CD4-positive, CD25-positive, alpha-beta regulatory T cell (primary cell): ENCODE results near the gene XRCC4. TPM values are rescaled to one million over a fixed set of nuclear protein-coding genes. Genes with fewer than 3 reads are reported as not detected.
"Not testable (repeated sequence)": the region's sequence is repeated elsewhere in the genome, so short reads cannot be mapped to it uniquely, and the experiment has no call there.

Experiments
- ATAC-seq, 2 donors: fragments of 150-1000 bp; cut with Tn5 transposase; one replicate each; pipeline ENCODE4 v1.10.0; 2021; ENCODE audit warnings: low read depth in 2 of 2, moderate number of reproducible peaks in 2 of 2, moderate library complexity in 1 of 2
- DNase-seq, 3 donors: peaks; one replicate each; pipeline versions ENCODE4 v3.0.0 to v3.0.0-alpha.2; 2012 to 2022; ENCODE audit warnings: mixed read lengths in 1 of 3
- H3K27ac ChIP-seq: one replicate; pipeline ENCODE4 v1.7.0; 2013; ENCODE audit warnings: mild to moderate bottlenecking, low read length; ENCODE audit not compliant: insufficient read depth, poor library complexity, severe bottlenecking
- H3K27me3 ChIP-seq: one replicate; pipeline ENCODE4 v1.7.0; 2013; ENCODE audit warnings: low read length; ENCODE audit not compliant: control insufficient read depth, insufficient read depth
- H3K36me3 ChIP-seq: one replicate; pipeline ENCODE4 v1.7.0; 2013; ENCODE audit warnings: mild to moderate bottlenecking, low read length, moderate library complexity; ENCODE audit not compliant: control insufficient read depth, insufficient read depth
- H3K4me1 ChIP-seq: 2 replicates; pipeline ENCODE4 v1.7.0; 2013; ENCODE audit warnings: mild to moderate bottlenecking, low read length; ENCODE audit not compliant: insufficient read depth, control insufficient read depth, poor library complexity, severe bottlenecking
- H3K4me3 ChIP-seq: one replicate; pipeline ENCODE4 v1.7.0; 2013; ENCODE audit warnings: low read depth, mild to moderate bottlenecking, low read length, moderate library complexity
- H3K9me3 ChIP-seq, 2 experiments: 1 replicate in 1 of 2; 2 replicates in 1 of 2; pipeline ENCODE4 v1.7.0; 2013; ENCODE audit warnings: low read length in 2 of 2, mild to moderate bottlenecking in 1 of 2, moderate library complexity in 1 of 2; ENCODE audit not compliant: control insufficient read depth in 2 of 2
- H3K27ac Mint-ChIP-seq, 3 donors: one replicate each; pipeline ENCODE4 v1.8.0; 2020 to 2022; ENCODE audit warnings: mild to moderate bottlenecking in 3 of 3, mixed read lengths in 3 of 3, moderate library complexity in 2 of 3
- H3K27me3 Mint-ChIP-seq: one replicate; pipeline ENCODE4 v1.8.0; 2022; ENCODE audit warnings: mild to moderate bottlenecking, mixed read lengths
- H3K36me3 Mint-ChIP-seq: one replicate; pipeline ENCODE4 v1.8.0; 2020; ENCODE audit warnings: mixed read lengths
- H3K4me1 Mint-ChIP-seq, 4 donors: one replicate each; pipeline ENCODE4 v1.8.0; 2020 to 2022; ENCODE audit warnings: mixed read lengths in 4 of 4, mild to moderate bottlenecking in 1 of 4
- H3K4me3 Mint-ChIP-seq, 4 donors: one replicate each; pipeline ENCODE4 v1.8.0; 2020 to 2022; ENCODE audit warnings: mild to moderate bottlenecking in 4 of 4, mixed read lengths in 4 of 4, moderate library complexity in 3 of 4
- H3K9me3 Mint-ChIP-seq, 7 donors: one replicate each; pipeline ENCODE4 v1.8.0; 2020 to 2022; ENCODE audit warnings: mixed read lengths in 7 of 7, mild to moderate bottlenecking in 3 of 7, moderate library complexity in 2 of 7
- polyA plus RNA-seq, 4 donors: library from polyadenylated mRNA; unstranded; fragments of 300-500 nt; fragmentation: Illumina TruSeq; gene quantifications; one replicate each; pipeline ENCODE4 v1.2.3, GENCODE V29; 2021
- total RNA-seq: library from RNA; stranded (reverse); gene quantifications from one replicate; pipeline ENCODE4 v1.2.3, GENCODE V29; 2022

Gene XRCC4
- total and polyA plus RNA-seq, 5 donors from 2014 or later = 3.8 to 10.1 (median 6.2) TPM

- Histone ChIP-seq H3K4me3 (no peak overlapping the region), H3K36me3 (no peaks in the 10 kb centered on the region), H3K4me1 (no peaks in the 10 kb centered on the region), H3K9me3 (no peaks in the 10 kb centered on the region), H3K27me3 (no peaks in the 10 kb centered on the region), H3K27ac (no peak overlapping the region)
- ATAC-seq = no peak
- Mint-ChIP-seq H3K4me3 (no peak overlapping the region), H3K4me1 (peaks cover 0 to 4% (median 1%) of the 10 kb centered on the region in 4 donors), H3K36me3 (no peaks in the 10 kb centered on the region), H3K27ac (no peak overlapping the region), H3K9me3 (no peaks in the 10 kb centered on the region), H3K27me3 (no peaks in the 10 kb centered on the region)
- no peak for DNase-seq
Measured at GRCh38 chr5:83253720-83254119, 176.4 kb downstream of the XRCC4 start.

- Histone ChIP-seq H3K36me3 (no peaks in the 10 kb centered on the region), H3K27ac (no peak overlapping the region), H3K9me3 (no peaks in the 10 kb centered on the region), H3K4me1 (no peaks in the 10 kb centered on the region), H3K27me3 (no peaks in the 10 kb centered on the region), H3K4me3 (no peak overlapping the region)
- Mint-ChIP-seq H3K4me3 (no peak overlapping the region), H3K27me3 (no peaks in the 10 kb centered on the region), H3K4me1 (peaks cover 0 to 4% (median 1%) of the 10 kb centered on the region in 4 donors), H3K36me3 (no peaks in the 10 kb centered on the region), H3K27ac (no peak overlapping the region), H3K9me3 (no peaks in the 10 kb centered on the region)
- no peak for DNase-seq
- ATAC-seq = no peak
Measured at GRCh38 chr5:83255268-83255667, 177.9 kb downstream of the XRCC4 start.

- Histone ChIP-seq H3K4me3 (no peak overlapping the region), H3K4me1 (no peaks in the 10 kb centered on the region), H3K27ac (no peak overlapping the region), H3K27me3 (no peaks in the 10 kb centered on the region), H3K9me3 (no peaks in the 10 kb centered on the region), H3K36me3 (no peaks in the 10 kb centered on the region)
- Mint-ChIP-seq H3K36me3 (no peaks in the 10 kb centered on the region), H3K27ac (no peak overlapping the region), H3K4me3 (no peak overlapping the region), H3K9me3 (no peaks in the 10 kb centered on the region), H3K4me1 (peaks cover 0 to 4% (median 1%) of the 10 kb centered on the region in 4 donors), H3K27me3 (no peaks in the 10 kb centered on the region)
- DNase-seq (no peak), ATAC-seq (no peak)
Measured at GRCh38 chr5:83256091-83256780, 178.9 kb downstream of the XRCC4 start.

GRCh38 chr5:83257684-83258083, 180.3 kb downstream of the XRCC4 start:
- H3K9me3 ChIP-seq, H3K36me3 ChIP-seq, H3K27ac Mint-ChIP-seq, H3K4me1 ChIP-seq, H3K4me3 Mint-ChIP-seq, H3K27me3 ChIP-seq, H3K36me3 Mint-ChIP-seq, H3K9me3 Mint-ChIP-seq, H3K4me3 ChIP-seq, H3K4me1 Mint-ChIP-seq, DNase-seq, ATAC-seq, H3K27me3 Mint-ChIP-seq, H3K27ac ChIP-seq: not testable (repeated sequence)

- no peak overlapping the region for H3K27ac Mint-ChIP-seq
- H3K4me1 Mint-ChIP-seq = no peaks in the 10 kb centered on the region
- H3K9me3 Mint-ChIP-seq = peaks cover 0 to 1% (median 0%) of the 10 kb centered on the region in 7 donors
- DNase-seq (no peak), ATAC-seq (no peak)
- Histone ChIP-seq H3K4me3 (no peak overlapping the region), H3K27me3 (no peaks in the 10 kb centered on the region), H3K36me3 (no peaks in the 10 kb centered on the region), H3K27ac (no peak overlapping the region), H3K4me1 (no peaks in the 10 kb centered on the region), H3K9me3 (no peaks in the 10 kb centered on the region)
- H3K27me3 Mint-ChIP-seq = no peaks in the 10 kb centered on the region
- H3K4me3 Mint-ChIP-seq = no peak overlapping the region
- peaks cover 3% of the 10 kb centered on the region for H3K36me3 Mint-ChIP-seq
Measured at GRCh38 chr5:83265318-83265717, 188.0 kb downstream of the XRCC4 start.

- H3K27ac Mint-ChIP-seq = no peak overlapping the region
- Histone ChIP-seq H3K36me3 (no peaks in the 10 kb centered on the region), H3K4me1 (no peaks in the 10 kb centered on the region), H3K27me3 (no peaks in the 10 kb centered on the region), H3K4me3 (no peak overlapping the region), H3K27ac (no peak overlapping the region), H3K9me3 (no peaks in the 10 kb centered on the region)
- no peak overlapping the region for H3K4me3 Mint-ChIP-seq
- no peaks in the 10 kb centered on the region for H3K27me3 Mint-ChIP-seq
- peaks cover 0 to 9% (median 0%) of the 10 kb centered on the region in 7 donors for H3K9me3 Mint-ChIP-seq
- no peak for DNase-seq
- H3K4me1 Mint-ChIP-seq = no peaks in the 10 kb centered on the region
- no peak for ATAC-seq
- H3K36me3 Mint-ChIP-seq = no peaks in the 10 kb centered on the region
Measured at GRCh38 chr5:83270311-83270710, 193.0 kb downstream of the XRCC4 start.

GRCh38 chr5:83277154-83277553, 199.8 kb downstream of the XRCC4 start:
- H3K27ac Mint-ChIP-seq = no peak overlapping the region
- H3K4me1 Mint-ChIP-seq = no peaks in the 10 kb centered on the region
- H3K4me3 Mint-ChIP-seq = no peak overlapping the region
- no peak overlapping the region for H3K4me3 ChIP-seq
- ATAC-seq (no peak), DNase-seq (no peak)
- no peaks in the 10 kb centered on the region for H3K27me3 Mint-ChIP-seq
- peaks cover 0 to 9% (median 2%) of the 10 kb centered on the region in 7 donors for H3K9me3 Mint-ChIP-seq
- H3K4me1 ChIP-seq = no peaks in the 10 kb centered on the region
- no peaks in the 10 kb centered on the region for H3K9me3 ChIP-seq
- no peaks in the 10 kb centered on the region for H3K36me3 Mint-ChIP-seq
- no peaks in the 10 kb centered on the region for H3K27me3 ChIP-seq
- H3K36me3 ChIP-seq = no peaks in the 10 kb centered on the region
- H3K27ac ChIP-seq = no peak overlapping the region

- H3K27me3 Mint-ChIP-seq = no peaks in the 10 kb centered on the region
- no peaks in the 10 kb centered on the region for H3K36me3 Mint-ChIP-seq
- H3K9me3 ChIP-seq = no peaks in the 10 kb centered on the region
- DNase-seq = no peak
- no peaks in the 10 kb centered on the region for H3K4me1 ChIP-seq
- H3K4me3 Mint-ChIP-seq = no peak overlapping the region
- no peak overlapping the region for H3K27ac Mint-ChIP-seq
- H3K9me3 Mint-ChIP-seq = peaks cover 0 to 7% (median under 1%) of the 10 kb centered on the region in 7 donors
- H3K4me3 ChIP-seq = no peak overlapping the region
- no peak for ATAC-seq
- no peaks in the 10 kb centered on the region for H3K27me3 ChIP-seq
- no peaks in the 10 kb centered on the region for H3K36me3 ChIP-seq
- no peak overlapping the region for H3K27ac ChIP-seq
- no peaks in the 10 kb centered on the region for H3K4me1 Mint-ChIP-seq
Measured at GRCh38 chr5:83277953-83278352, 200.6 kb downstream of the XRCC4 start.
